IMR-90 (cell line): Measurements from ENCODE around the gene MDM4. TPM values are rescaled to one million over a fixed set of nuclear protein-coding genes. Genes with fewer than 3 reads are reported as not detected.

Experiments used
- ATAC-seq: fragments of 200-7000 bp; cut with Tn5 transposase; 2 replicates; pipeline ENCODE4 v1.9.1; 2020; ENCODE audit warnings: low read depth, mild to moderate bottlenecking, moderate library complexity
- BruUV-seq: library from RNA; stranded (reverse); fragments of 400-500 nt; replicated peaks from 2 replicates; lab custom pipeline; 2021; lab: Mats Ljungman, UMichigan
- CTCF ChIA-PET: fragments of 300-600 bp; formaldehyde crosslinking; extraction: SDS; loops from one replicate; lab custom pipeline; 2021; ENCODE audit warnings: antibody characterized with exemption; lab: Yijun Ruan, JAX
- POLR2A ChIA-PET: fragments of 300-600 bp; sonication (Branson Sonifier 250); formaldehyde crosslinking; loops from one replicate; lab custom pipeline; 2022; ENCODE audit warnings: antibody characterized with exemption; ENCODE audit not compliant: unreplicated experiment; lab: Charles Lee
- DNase-seq: peaks from one replicate; pipeline ENCODE4 v3.0.0; 2013
- H2AFZ ChIP-seq: replicated peaks from 2 replicates; pipeline ENCODE3; 2013; ENCODE audit warnings: low read length, mild to moderate bottlenecking; ENCODE audit not compliant: poor library complexity
- H2AK5ac ChIP-seq: 2 replicates; pipeline ENCODE4 v1.6.1; 2013; ENCODE audit warnings: low read depth, low read length, inconsistent platforms
- H2AK9ac ChIP-seq: replicated peaks from 2 replicates; pipeline ENCODE3; 2013; ENCODE audit warnings: mild to moderate bottlenecking, low read depth, low read length, moderate library complexity; ENCODE audit not compliant: poor library complexity
- H2BK120ac ChIP-seq: 2 replicates; pipeline ENCODE4 v1.6.1; 2013; ENCODE audit warnings: low read depth, low read length, inconsistent platforms
- H2BK15ac ChIP-seq: 3 replicates; pipeline ENCODE4 v1.6.1; 2013; ENCODE audit warnings: low read depth, low read length, inconsistent platforms
- H2BK20ac ChIP-seq: 2 replicates; pipeline ENCODE4 v1.6.1; 2013; ENCODE audit warnings: low read depth, mild to moderate bottlenecking, inconsistent platforms, low read length, moderate library complexity
- H2BK5ac ChIP-seq: 2 replicates; pipeline ENCODE4 v1.6.1; 2013; ENCODE audit warnings: mild to moderate bottlenecking, low read depth, low read length, inconsistent platforms; ENCODE audit not compliant: poor library complexity, severe bottlenecking
- H3K14ac ChIP-seq: replicated peaks from 2 replicates; pipeline ENCODE4 v1.6.1; 2013; ENCODE audit warnings: low read depth, low read length, inconsistent platforms
- H3K18ac ChIP-seq: 2 replicates; pipeline ENCODE4 v1.6.1; 2013; ENCODE audit warnings: low read depth, low read length, control low read depth
- H3K23ac ChIP-seq: 2 replicates; pipeline ENCODE4 v1.6.1; 2013; ENCODE audit warnings: low read depth, low read length, inconsistent platforms
- H3K27ac ChIP-seq: 2 replicates; pipeline ENCODE4 v1.5.1; 2013; ENCODE audit warnings: mild to moderate bottlenecking, control low read depth, low read length; ENCODE audit not compliant: insufficient read depth
- H3K27me3 ChIP-seq: 2 replicates; pipeline ENCODE4 v1.6.1; 2013; ENCODE audit warnings: low read length; ENCODE audit not compliant: control insufficient read depth, insufficient read depth
- H3K36me3 ChIP-seq: 2 replicates; pipeline ENCODE4 v1.6.1; 2013; ENCODE audit warnings: low read length, mixed read lengths; ENCODE audit not compliant: control insufficient read depth, insufficient read depth
- H3K4ac ChIP-seq: 2 replicates; pipeline ENCODE4 v1.6.1; 2013; ENCODE audit warnings: low read depth, low read length, inconsistent platforms
- H3K4me1 ChIP-seq: 2 replicates; pipeline ENCODE4 v1.6.1; 2013; ENCODE audit warnings: low read length, mixed read lengths; ENCODE audit not compliant: control insufficient read depth, insufficient read depth
- H3K4me2 ChIP-seq: 2 replicates; pipeline ENCODE4 v1.6.1; 2013; ENCODE audit warnings: low read depth, mild to moderate bottlenecking, control low read depth, low read length, moderate library complexity
- H3K4me3 ChIP-seq: 2 replicates; pipeline ENCODE4 v1.5.1; 2013; ENCODE audit warnings: low read depth, mild to moderate bottlenecking, control low read depth, low read length, moderate library complexity; ENCODE audit not compliant: insufficient read depth
- H3K56ac ChIP-seq: 2 replicates; pipeline ENCODE4 v1.6.1; 2013; ENCODE audit warnings: low read length, inconsistent platforms; ENCODE audit not compliant: insufficient read depth; ENCODE audit errors: extremely low read depth
- H3K79me1 ChIP-seq, 2 experiments: 2 replicates each; pipeline ENCODE4 v1.6.1; 2013; ENCODE audit warnings: low read length in 2 of 2, inconsistent platforms in 1 of 2, low read depth in 1 of 2
- H3K9ac ChIP-seq: 2 replicates; pipeline ENCODE4 v1.6.1; 2013; ENCODE audit warnings: low read depth, low read length, control low read depth
- H3K9me1 ChIP-seq: 2 replicates; pipeline ENCODE4 v1.6.1; 2013; ENCODE audit warnings: low read length, inconsistent platforms; ENCODE audit not compliant: insufficient read depth
- H3K9me3 ChIP-seq: 2 replicates; pipeline ENCODE4 v1.6.1; 2013; ENCODE audit warnings: low read length; ENCODE audit not compliant: control insufficient read depth, insufficient read depth
- H4K20me1 ChIP-seq: 2 replicates; pipeline ENCODE4 v1.6.1; 2013; ENCODE audit warnings: low read length, inconsistent platforms; ENCODE audit not compliant: insufficient read depth
- H4K5ac ChIP-seq: 2 replicates; pipeline ENCODE4 v1.6.1; 2013; ENCODE audit warnings: mild to moderate bottlenecking, low read depth, low read length, control low read depth
- H4K8ac ChIP-seq, 2 experiments: 2 replicates each; pipeline ENCODE4 v1.6.1; 2013; ENCODE audit warnings: low read depth in 2 of 2, low read length in 2 of 2, control low read depth in 1 of 2, inconsistent platforms in 1 of 2
- H4K91ac ChIP-seq: 2 replicates; pipeline ENCODE4 v1.6.1; 2013; ENCODE audit warnings: low read depth, low read length, inconsistent platforms; ENCODE audit not compliant: insufficient read depth
- BHLHE40 ChIP-seq: fragments of 150-350 bp; IDR thresholded peaks from 2 replicates; pipeline ENCODE4 v1.6.1; 2016; ENCODE audit warnings: mild to moderate bottlenecking, low read depth, low read length
- CTCF ChIP-seq: conservative IDR thresholded peaks from 2 replicates; pipeline ENCODE4 v1.5.1; 2012; ENCODE audit warnings: mild to moderate bottlenecking, low read depth, low read length, improper control_type of control experiment
- ELK1 ChIP-seq: fragments of 150-350 bp; IDR thresholded peaks from 2 replicates; pipeline ENCODE4 v1.6.1; 2016; ENCODE audit warnings: low read depth, mild to moderate bottlenecking, low read length, moderate library complexity, borderline replicate concordance
- FOS ChIP-seq: fragments of 150-350 bp; IDR thresholded peaks from 2 replicates; pipeline ENCODE4 v1.6.1; 2016; ENCODE audit warnings: low read depth, low read length
- MAFK ChIP-seq: IDR thresholded peaks from 2 replicates; pipeline ENCODE4 v1.6.1; 2012; ENCODE audit warnings: low read depth, low read length, improper control_type of control experiment
- MAZ ChIP-seq: IDR thresholded peaks from 2 replicates; pipeline ENCODE4 v1.6.1; 2012; ENCODE audit warnings: low read depth, mild to moderate bottlenecking, low read length, improper control_type of control experiment, moderate library complexity, borderline replicate concordance
- MXI1 ChIP-seq: IDR thresholded peaks from 2 replicates; pipeline ENCODE4 v1.6.1; 2012; ENCODE audit warnings: low read depth, mild to moderate bottlenecking, low read length, moderate library complexity, borderline replicate concordance
- NFE2L2 ChIP-seq: fragments of 150-350 bp; IDR thresholded peaks from 2 replicates; pipeline ENCODE4 v1.6.1; 2016; ENCODE audit warnings: low read depth, mild to moderate bottlenecking, low read length
- POLR2A ChIP-seq: IDR thresholded peaks from 2 replicates; pipeline ENCODE4 v1.6.1; 2012; ENCODE audit warnings: mild to moderate bottlenecking, low read depth, low read length
- RAD21 ChIP-seq: IDR thresholded peaks from 2 replicates; pipeline ENCODE4 v1.6.1; 2012; ENCODE audit warnings: low read length, improper control_type of control experiment
- RCOR1 ChIP-seq: IDR thresholded peaks from 2 replicates; pipeline ENCODE4 v1.6.1; 2012; ENCODE audit warnings: mild to moderate bottlenecking, low read length, improper control_type of control experiment; ENCODE audit not compliant: insufficient replicate concordance
- RFX5 ChIP-seq: IDR thresholded peaks from 2 replicates; pipeline ENCODE4 v1.8.0; 2012; ENCODE audit warnings: low read depth, mild to moderate bottlenecking, low read length, moderate library complexity
- SMC3 ChIP-seq: fragments of 150-350 bp; IDR thresholded peaks from 2 replicates; pipeline ENCODE4 v1.6.1; 2016; ENCODE audit warnings: low read depth, mild to moderate bottlenecking, antibody characterized with exemption, low read length, moderate library complexity
- WGBS, 2 experiments: methylation state at CpG; one replicate each; pipeline versions ENCODE4 v1.1.5 to v1.1.7; 2013; ENCODE audit warnings: missing lambda C conversion rate in 2 of 2; ENCODE audit not compliant: insufficient read length in 1 of 2; ENCODE audit errors: extremely low coverage in 2 of 2; 5-methylcytosine and 5-hydroxymethylcytosine counted together
- dilution Hi-C: fragments of 300-500 bp; cut with HindIII; formaldehyde crosslinking; loops from one replicate; pipeline ENCODE4 v1.14.3; 2018; ENCODE audit warnings: low sequenced_read_pairs; ENCODE audit not compliant: unreplicated experiment
- in situ Hi-C: fragments of 300-500 bp; cut with MboI; formaldehyde crosslinking; loops from 3 replicates; pipeline ENCODE4 v1.14.3; 2019; ENCODE audit warnings: low sequenced_read_pairs, inconsistent platforms, mixed read lengths
- intact Hi-C: fragments of 100-400 bp; cut with micrococcal nuclease; formaldehyde crosslinking; loops from 2 replicates; pipeline ENCODE4 v1.10.0; 2022
- polyA plus RNA-seq, 3 experiments: library from polyadenylated mRNA; depleted of rRNA; stranded (reverse); fragments of >200 nt; gene quantifications; 2 replicates each; pipeline ENCODE4 v1.2.3, GENCODE V29; 2012; ENCODE audit warnings: low replicate concordance in 1 of 3
- total RNA-seq: library from RNA; depleted of rRNA; stranded (reverse); fragments of >200 nt; gene quantifications from 2 replicates; pipeline ENCODE4 v1.2.3, GENCODE V29; 2012
- TF ChIP-seq, protein P1 (sequence below): fragments of 150-350 bp; IDR thresholded peaks from 2 replicates; pipeline ENCODE4 v1.6.1; 2017; ENCODE audit warnings: mild to moderate bottlenecking, antibody characterized with exemption, low read length, low read depth

Gene MDM4
- total and polyA plus RNA-seq, 2 of the 4 experiments (the other 2 are of a cell fraction), result 7.4 to 20.1 TPM

GRCh38 chr1:204503122-204503912 is 12.9 kb upstream of the MDM4 start:
- H3K27me3 ChIP-seq, result peaks cover 11% of the 10 kb centered on the region; the same call in 1 of the 2 replicates
- BruUV-seq, result no TSS peak
- H4K20me1 ChIP-seq, result peaks cover 3% of the 10 kb centered on the region; the same call in 1 of the 2 replicates
- H2BK5ac ChIP-seq, result no peak overlapping the region
- H3K79me1 ChIP-seq, result no peaks in the 10 kb centered on the region
- H3K14ac ChIP-seq, result no peak overlapping the region
- no peak overlapping the region for H3K4me3 ChIP-seq
- H3K18ac ChIP-seq, result no peak overlapping the region
- H4K5ac ChIP-seq, result no peak overlapping the region
- H3K23ac ChIP-seq, result no peak overlapping the region
- H2AK5ac ChIP-seq, result no peak overlapping the region
- no peak overlapping the region; the same call in 1 of the 2 replicates for H3K9ac ChIP-seq
- 0 out of 2 replicates have a peak, but pooled peaks cover 3% of the 10 kb centered on the region for H3K9me1 ChIP-seq
- in situ Hi-C loops (loop anchor here (5.0 kb wide), 1 partner anchor 56 kb away; no protein-coding TSS in a partner anchor), intact Hi-C loops (loop anchor here (1.0 to 5.0 kb wide), 4 partner anchors 57 to 341 kb away; no protein-coding TSS in a partner anchor), dilution Hi-C loops (no loop called here)
- no peak overlapping the region for H2BK15ac ChIP-seq
- POLR2A ChIA-PET, result interaction anchor here (0.5 kb wide), 1 partner anchor 20 kb away, joined by 5 read pairs; no protein-coding TSS in a partner anchor
- H2BK120ac ChIP-seq, result no peak overlapping the region
- H3K4me1 ChIP-seq, result no peaks in the 10 kb centered on the region
- H3K4me2 ChIP-seq, result peak overlapping the region; percentile 19; the same call in 1 of the 2 replicates
- H3K27ac ChIP-seq, result no peak overlapping the region
- no peak overlapping the region for H3K4ac ChIP-seq
- CTCF ChIA-PET, result interaction anchor here (0.5 to 4.4 kb wide), 14 partner anchors 9 to 590 kb away, joined by 3 to 30 read pairs (median 4); partner anchors contain the start of genes MDM4 and PIK3C2B
- no peak overlapping the region for H4K91ac ChIP-seq
- no peak overlapping the region for H2AFZ ChIP-seq
- peak; percentile 74 for DNase-seq
- no peak overlapping the region for H3K56ac ChIP-seq
- H4K8ac ChIP-seq, result no peak overlapping the region
- no peak overlapping the region for H2AK9ac ChIP-seq
- ATAC-seq, result no peak
- WGBS, 2 experiments, result no CpG with 5 or more reads among the region's 7 CpGs
- no peaks in the 10 kb centered on the region for H3K36me3 ChIP-seq
- H3K9me3 ChIP-seq, result peaks cover 5% of the 10 kb centered on the region
- no peak overlapping the region for H2BK20ac ChIP-seq
- TF ChIP-seq MAZ (no peak), NFE2L2 (no peak), RCOR1 (no peak), RFX5 (no peak), MAFK (no peak), FOS (no peak), POLR2A (no peak), SMC3 (peak; percentile 83), CTCF (peak; percentile 83), BHLHE40 (no peak), RAD21 (peak; percentile 90), MXI1 (no peak), ELK1 (no peak)
- TF ChIP-seq, protein P1, sequence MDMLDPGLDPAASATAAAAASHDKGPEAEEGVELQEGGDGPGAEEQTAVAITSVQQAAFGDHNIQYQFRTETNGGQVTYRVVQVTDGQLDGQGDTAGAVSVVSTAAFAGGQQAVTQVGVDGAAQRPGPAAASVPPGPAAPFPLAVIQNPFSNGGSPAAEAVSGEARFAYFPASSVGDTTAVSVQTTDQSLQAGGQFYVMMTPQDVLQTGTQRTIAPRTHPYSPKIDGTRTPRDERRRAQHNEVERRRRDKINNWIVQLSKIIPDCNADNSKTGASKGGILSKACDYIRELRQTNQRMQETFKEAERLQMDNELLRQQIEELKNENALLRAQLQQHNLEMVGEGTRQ, result no peak
